ENCODE measurements around the gene DMRTB1.

Gene DMRTB1

GRCh38 chr1:53465023-53465957 is 6.1 kb downstream of the DMRTB1 start:
- DNase-seq, result no peak

- DNase-seq, result no peak
Measured at GRCh38 chr1:53467391-53467790, 8.2 kb downstream of the DMRTB1 start.

- DNase-seq, result no peak
Measured at GRCh38 chr1:53468374-53468773, 9.2 kb downstream of the DMRTB1 start.

- no peak for DNase-seq
Measured at GRCh38 chr1:53469373-53469772, 10.2 kb downstream of the DMRTB1 start.

GRCh38 chr1:53470155-53470554 is 11.0 kb downstream of the DMRTB1 start:
- no peak for DNase-seq

- DNase-seq, result no peak
Measured at GRCh38 chr1:53470584-53470983, 11.4 kb downstream of the DMRTB1 start.

GRCh38 chr1:53471000-53471399 is 11.8 kb downstream of the DMRTB1 start:
- no peak for DNase-seq

- no peak for DNase-seq
Measured at GRCh38 chr1:53473463-53473862, 14.3 kb downstream of the DMRTB1 start.

- DNase-seq, result no peak
Measured at GRCh38 chr1:53475664-53476063, 16.5 kb downstream of the DMRTB1 start.

- no peak for DNase-seq
Measured at GRCh38 chr1:53476579-53476978, 17.4 kb downstream of the DMRTB1 start.

GRCh38 chr1:53477651-53478501 is 18.7 kb downstream of the DMRTB1 start:
- no peak for DNase-seq

- no peak for DNase-seq
Measured at GRCh38 chr1:53478502-53478818, 19.3 kb downstream of the DMRTB1 start.

GRCh38 chr1:53480678-53481077 is 21.5 kb downstream of the DMRTB1 start:
- no peak for DNase-seq

- no peak for DNase-seq
Measured at GRCh38 chr1:53481456-53481855, 22.3 kb downstream of the DMRTB1 start.

- no peak for DNase-seq
Measured at GRCh38 chr1:53482441-53483153, 23.4 kb downstream of the DMRTB1 start.

GRCh38 chr1:53483170-53483569 is 24.0 kb downstream of the DMRTB1 start:
- DNase-seq, result no peak

- no peak for DNase-seq
Measured at GRCh38 chr1:53483656-53484055, 24.5 kb downstream of the DMRTB1 start.

GRCh38 chr1:53484705-53485477 is 25.7 kb downstream of the DMRTB1 start:
- no peak for DNase-seq

- peak; percentile 74 for DNase-seq
Measured at GRCh38 chr1:53485478-53486394, 26.5 kb downstream of the DMRTB1 start.

GRCh38 chr1:53486395-53487026 is 27.3 kb downstream of the DMRTB1 start:
- DNase-seq, result no peak

- DNase-seq, result no peak
Measured at GRCh38 chr1:53490351-53490750, 31.2 kb downstream of the DMRTB1 start.
